HepG2 (cell line): Measurements from ENCODE around the gene COL2A1.

Source experiments
- CTCF ChIP-seq: sonication (generic); formaldehyde crosslinking; IDR thresholded peaks from 2 replicates; pipeline ENCODE4 v1.5.0; 2020; ENCODE audit warnings: mild to moderate bottlenecking, missing genetic modification reagents, moderate library complexity
- DMTF1 ChIP-seq: sonication (generic); formaldehyde crosslinking; IDR thresholded peaks from 2 replicates; pipeline ENCODE4 v1.4.0; 2020; ENCODE audit warnings: mild to moderate bottlenecking, missing genetic modification reagents
- GTF2F1 ChIP-seq: fragments of 150-350 bp; IDR thresholded peaks from 2 replicates; pipeline ENCODE4 v1.6.1; 2014; ENCODE audit warnings: low read length
- JUN ChIP-seq: sonication (generic); formaldehyde crosslinking; IDR thresholded peaks from 2 replicates; pipeline ENCODE4 v1.4.0; 2020; ENCODE audit warnings: mild to moderate bottlenecking, missing genetic modification reagents
- JUND ChIP-seq: sonication (generic); formaldehyde crosslinking; IDR thresholded peaks from 2 replicates; pipeline ENCODE4 v1.8.0; 2022; ENCODE audit warnings: mild to moderate bottlenecking, missing genetic modification reagents
- MNT ChIP-seq: fragments of 450-650 bp; IDR thresholded peaks from 2 replicates; pipeline ENCODE4 v1.6.1; 2016
- POLR2A ChIP-seq, 2 experiments: IDR thresholded peaks; 2 replicates each; pipeline ENCODE4 v1.6.1; 2011; ENCODE audit warnings: low read depth in 2 of 2, low read length in 2 of 2, mild to moderate bottlenecking in 1 of 2, moderate library complexity in 1 of 2; ENCODE audit not compliant: insufficient read depth in 1 of 2
- REST ChIP-seq, 2 experiments: IDR thresholded peaks; 2 replicates each; pipeline ENCODE4 v1.6.1; 2011 to 2012; ENCODE audit warnings: low read length in 2 of 2, borderline replicate concordance in 1 of 2, low read depth in 1 of 2, mild to moderate bottlenecking in 1 of 2, moderate library complexity in 1 of 2
- SCMH1 ChIP-seq: sonication (generic); formaldehyde crosslinking; IDR thresholded peaks from 2 replicates; pipeline ENCODE4 v1.9.0; 2021; ENCODE audit warnings: missing genetic modification reagents, mild to moderate bottlenecking, borderline replicate concordance
- YEATS2 ChIP-seq: sonication (generic); formaldehyde crosslinking; IDR thresholded peaks from 2 replicates; pipeline ENCODE4 v1.4.0; 2020; ENCODE audit warnings: missing genetic modification reagents, borderline replicate concordance
- ZNF740 ChIP-seq: sonication (generic); formaldehyde crosslinking; IDR thresholded peaks from 2 replicates; pipeline ENCODE4 v1.4.0; 2020; ENCODE audit warnings: missing genetic modification reagents

- TF ChIP-seq POLR2A (IDR thresholded peaks at IDR 0.05; ENCODE audit: insufficient read depth in 1 of 2, low read depth in 2 of 2, low read length in 2 of 2) (no peak), JUN (CRISPR knock-in tag) (no peak), YEATS2 (CRISPR knock-in tag) (no peak), SCMH1 (CRISPR knock-in tag) (no peak), CTCF (CRISPR knock-in tag) (no peak), ZNF740 (CRISPR knock-in tag) (no peak), JUND (no peak), MNT (no peak), REST (IDR thresholded peaks at IDR 0.05; ENCODE audit: borderline replicate concordance in 1 of 2, low read depth in 1 of 2, low read length in 2 of 2) (no peak), DMTF1 (CRISPR knock-in tag) (no peak), GTF2F1 (no peak)
Measured at GRCh38 chr12:48032597-48032996, 28.3 kb upstream of the COL2A1 start.
